ENCODE results near the gene PTK7.

DNA sequence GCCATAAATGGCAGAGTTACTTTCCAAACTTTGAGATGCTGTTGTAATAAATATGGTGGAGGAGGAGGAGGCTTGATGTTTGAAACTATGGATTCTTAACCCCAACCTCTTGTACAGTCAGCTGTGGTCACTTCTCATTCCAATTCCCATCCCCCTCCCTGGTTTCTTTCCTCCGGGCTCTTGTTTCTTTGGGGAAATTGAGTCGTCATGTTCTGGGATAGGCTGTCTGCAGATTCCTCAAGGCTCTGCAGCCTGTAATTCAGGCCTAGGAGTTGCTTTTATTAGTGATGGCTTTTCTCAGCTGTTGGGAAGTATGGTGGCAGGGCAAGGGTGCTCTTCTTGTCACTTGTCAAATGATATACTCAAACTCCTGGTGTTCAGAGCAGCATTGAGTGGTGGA lies 2.6 kb downstream of the PTK7 start:
- no peak for TF ChIP-seq EP300 (IDR thresholded peaks at IDR 0.05)
- no peak for TF ChIP-seq POLR2A (IDR thresholded peaks at IDR 0.05)
- TF ChIP-seq, protein P1, sequence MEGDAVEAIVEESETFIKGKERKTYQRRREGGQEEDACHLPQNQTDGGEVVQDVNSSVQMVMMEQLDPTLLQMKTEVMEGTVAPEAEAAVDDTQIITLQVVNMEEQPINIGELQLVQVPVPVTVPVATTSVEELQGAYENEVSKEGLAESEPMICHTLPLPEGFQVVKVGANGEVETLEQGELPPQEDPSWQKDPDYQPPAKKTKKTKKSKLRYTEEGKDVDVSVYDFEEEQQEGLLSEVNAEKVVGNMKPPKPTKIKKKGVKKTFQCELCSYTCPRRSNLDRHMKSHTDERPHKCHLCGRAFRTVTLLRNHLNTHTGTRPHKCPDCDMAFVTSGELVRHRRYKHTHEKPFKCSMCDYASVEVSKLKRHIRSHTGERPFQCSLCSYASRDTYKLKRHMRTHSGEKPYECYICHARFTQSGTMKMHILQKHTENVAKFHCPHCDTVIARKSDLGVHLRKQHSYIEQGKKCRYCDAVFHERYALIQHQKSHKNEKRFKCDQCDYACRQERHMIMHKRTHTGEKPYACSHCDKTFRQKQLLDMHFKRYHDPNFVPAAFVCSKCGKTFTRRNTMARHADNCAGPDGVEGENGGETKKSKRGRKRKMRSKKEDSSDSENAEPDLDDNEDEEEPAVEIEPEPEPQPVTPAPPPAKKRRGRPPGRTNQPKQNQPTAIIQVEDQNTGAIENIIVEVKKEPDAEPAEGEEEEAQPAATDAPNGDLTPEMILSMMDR (IDR thresholded peaks at IDR 0.05): no peak
- TF ChIP-seq POLR2AphosphoS5 (IDR thresholded peaks at IDR 0.05): no peak
